Colonic mucosa (tissue), 4 donors: Measurements from ENCODE around the gene GABPB2. TPM values are rescaled to one million over a fixed set of nuclear protein-coding genes. Genes with fewer than 3 reads are reported as not detected.

Experiments
- DNase-seq: peaks from one replicate; pipeline ENCODE4 v3.0.0-alpha.2; 2020
- H3K27ac ChIP-seq: fragments of 200-600 bp; one replicate; pipeline ENCODE4 v1.8.0; 2021
- H3K27me3 ChIP-seq: fragments of 200-600 bp; one replicate; pipeline ENCODE4 v1.8.0; 2021
- H3K36me3 ChIP-seq: fragments of 200-600 bp; one replicate; pipeline ENCODE4 v1.8.0; 2021
- H3K4me1 ChIP-seq: fragments of 200-600 bp; one replicate; pipeline ENCODE4 v1.8.0; 2021; ENCODE audit warnings: mild to moderate bottlenecking
- H3K4me3 ChIP-seq: fragments of 200-600 bp; one replicate; pipeline ENCODE4 v1.8.0; 2021
- H3K9ac ChIP-seq, 2 donors: one replicate each; pipeline ENCODE4 v1.7.0; 2013; ENCODE audit warnings: control low read depth in 2 of 2, low read depth in 2 of 2, low read length in 2 of 2
- H3K9me3 ChIP-seq: fragments of 200-600 bp; one replicate; pipeline ENCODE4 v1.8.0; 2021
- intact Hi-C: fragments of 100-400 bp; cut with DNase I; formaldehyde crosslinking; loops from one replicate; pipeline ENCODE4 v1.14.1; 2022
- total RNA-seq, 2 donors: library from RNA; stranded (reverse); fragmentation: NEBNext Ultra II Directional in 1 of 2; extraction: Animal tissue kit (Norgen Biotek cat#: 25700) in 1 of 2; gene quantifications; one replicate each; pipeline ENCODE4 v1.2.1, GENCODE V29; 2021
- TF ChIP-seq, protein P1 (sequence below): fragments of 200-600 bp; IDR thresholded peaks from one replicate; pipeline ENCODE4 v1.8.0; 2022; ENCODE audit warnings: antibody characterized with exemption, mild to moderate bottlenecking
- donor health status: healthy.
- donor health status: DM: no; HTN: no; CAD: no.
- donor health status: DM: no; HTN: no; CAD: no.

The GABPB2 gene
- total RNA-seq, 2 donors from 2014 or later, result 13.1 to 15.2 TPM

DNA sequence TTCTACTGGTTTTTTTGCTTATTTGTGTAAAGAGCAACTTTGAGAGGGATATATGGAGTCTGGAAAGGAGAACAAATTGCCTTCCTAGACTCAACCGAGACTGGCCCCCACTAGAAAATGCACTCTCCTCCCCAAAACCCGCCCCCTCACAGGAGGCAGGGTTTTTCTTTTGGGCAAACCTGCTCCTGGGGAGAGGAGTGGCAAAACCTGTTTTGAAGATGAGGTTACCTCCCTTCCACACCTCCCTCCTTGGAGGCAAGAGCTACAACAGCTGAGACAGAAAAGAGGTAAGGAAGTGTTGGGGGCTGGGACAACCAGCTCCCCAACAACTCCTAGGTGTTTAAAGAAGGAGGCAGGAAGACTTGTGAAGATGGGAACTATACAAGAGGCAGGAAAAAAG is 34.2 kb upstream of the GABPB2 start, which contains the start of gene BNIPL:
TSS of gene BNIPL (plus strand) at position 231 of the 400 bp plus-strand sequence. CDS start at position 371, 140 bp downstream.
- Histone ChIP-seq H3K36me3 (peaks cover 5% of the 10 kb centered on the region), H3K27me3 (no peaks in the 10 kb centered on the region), H3K4me3 (no peak within 1 kb of the TSS), H3K9me3 (no peaks in the 10 kb centered on the region), H3K4me1 (no peaks in the 10 kb centered on the region), H3K27ac (no peak within 1 kb of the TSS), H3K9ac (no peak within 1 kb of the TSS)
- DNase-seq, result no peak
- TF ChIP-seq, protein P1, sequence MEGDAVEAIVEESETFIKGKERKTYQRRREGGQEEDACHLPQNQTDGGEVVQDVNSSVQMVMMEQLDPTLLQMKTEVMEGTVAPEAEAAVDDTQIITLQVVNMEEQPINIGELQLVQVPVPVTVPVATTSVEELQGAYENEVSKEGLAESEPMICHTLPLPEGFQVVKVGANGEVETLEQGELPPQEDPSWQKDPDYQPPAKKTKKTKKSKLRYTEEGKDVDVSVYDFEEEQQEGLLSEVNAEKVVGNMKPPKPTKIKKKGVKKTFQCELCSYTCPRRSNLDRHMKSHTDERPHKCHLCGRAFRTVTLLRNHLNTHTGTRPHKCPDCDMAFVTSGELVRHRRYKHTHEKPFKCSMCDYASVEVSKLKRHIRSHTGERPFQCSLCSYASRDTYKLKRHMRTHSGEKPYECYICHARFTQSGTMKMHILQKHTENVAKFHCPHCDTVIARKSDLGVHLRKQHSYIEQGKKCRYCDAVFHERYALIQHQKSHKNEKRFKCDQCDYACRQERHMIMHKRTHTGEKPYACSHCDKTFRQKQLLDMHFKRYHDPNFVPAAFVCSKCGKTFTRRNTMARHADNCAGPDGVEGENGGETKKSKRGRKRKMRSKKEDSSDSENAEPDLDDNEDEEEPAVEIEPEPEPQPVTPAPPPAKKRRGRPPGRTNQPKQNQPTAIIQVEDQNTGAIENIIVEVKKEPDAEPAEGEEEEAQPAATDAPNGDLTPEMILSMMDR, result no peak
- intact Hi-C loops, result no loop called here

DNA sequence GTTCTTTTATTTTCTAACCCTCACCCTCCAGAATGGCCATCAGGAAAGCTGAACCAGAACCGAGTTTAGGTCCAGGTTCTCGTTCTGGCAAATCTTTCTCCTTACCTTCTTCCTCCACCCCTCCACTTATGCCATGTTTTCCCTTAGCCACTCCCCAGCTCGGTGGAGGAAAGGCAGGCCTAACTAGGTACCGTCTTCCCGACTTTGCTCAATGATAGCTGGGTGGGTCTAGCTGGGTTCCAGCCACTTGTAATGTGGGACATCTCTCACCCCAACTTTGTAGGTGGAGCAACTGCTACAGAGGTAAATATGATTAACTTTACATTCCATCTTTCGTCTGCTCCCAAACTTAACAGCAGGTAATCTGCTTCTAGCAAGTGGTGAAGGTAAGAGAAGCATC is 33.5 kb upstream of the GABPB2 start:
- Histone ChIP-seq H3K9ac (no peak overlapping the region), H3K27me3 (no peaks in the 10 kb centered on the region), H3K4me3 (no peak overlapping the region), H3K27ac (no peak overlapping the region), H3K9me3 (no peaks in the 10 kb centered on the region), H3K36me3 (peaks cover 5% of the 10 kb centered on the region), H3K4me1 (no peaks in the 10 kb centered on the region)
- TF ChIP-seq, protein P1, result no peak
- no peak for DNase-seq
- intact Hi-C loops, result no loop called here

DNA sequence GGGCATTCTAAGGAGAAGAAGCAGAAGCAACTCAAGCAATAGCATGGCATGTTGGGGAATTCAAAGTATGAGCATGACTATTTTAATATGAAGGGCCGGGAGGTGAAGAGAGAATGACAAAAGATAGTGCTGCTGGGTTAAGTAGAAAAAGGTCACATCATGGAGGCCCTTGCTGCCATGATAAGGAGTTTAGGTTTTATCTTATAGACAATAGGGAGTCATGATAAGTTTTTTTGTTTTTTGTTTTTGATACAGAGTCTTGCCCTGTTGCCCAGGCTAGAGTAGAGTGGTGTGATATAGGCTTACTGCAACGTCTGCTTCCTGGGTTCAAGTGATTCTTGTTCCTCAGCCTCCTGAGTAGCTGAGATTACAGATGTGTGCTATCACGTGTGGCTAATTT is 31.0 kb upstream of the GABPB2 start:
- intact Hi-C loops, result no loop called here
- no peak for DNase-seq
- Histone ChIP-seq H3K4me3 (no peak overlapping the region), H3K27me3 (no peaks in the 10 kb centered on the region), H3K36me3 (peaks cover 2% of the 10 kb centered on the region), H3K27ac (no peak overlapping the region), H3K9me3 (no peaks in the 10 kb centered on the region), H3K9ac (no peak overlapping the region), H3K4me1 (no peaks in the 10 kb centered on the region)
- TF ChIP-seq, protein P1, result no peak

DNA sequence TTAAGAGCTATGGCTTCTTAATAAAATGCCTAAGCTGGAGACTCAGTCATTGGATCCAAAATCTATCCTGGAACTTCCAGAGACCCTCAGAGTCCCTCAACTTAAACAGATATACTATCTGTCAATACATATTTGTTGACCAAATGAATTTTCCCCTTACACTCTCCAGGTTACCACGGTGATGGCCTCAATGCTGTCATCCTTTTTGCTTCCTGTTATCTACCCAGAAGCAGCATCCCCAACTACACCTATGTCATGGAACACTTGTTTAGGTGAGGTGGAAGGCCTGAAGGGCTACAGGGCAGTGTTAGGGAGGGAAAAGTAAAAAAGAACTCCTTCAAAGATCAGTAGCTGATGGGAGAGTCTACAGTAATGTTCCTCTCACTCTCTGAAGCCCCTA is 27.4 kb upstream of the GABPB2 start:
- H3K9ac ChIP-seq, result no peak overlapping the region
- H3K36me3 ChIP-seq, result no peaks in the 10 kb centered on the region
- no peaks in the 10 kb centered on the region for H3K9me3 ChIP-seq
- DNase-seq, result no peak
- intact Hi-C loops, result no loop called here
- H3K27me3 ChIP-seq, result no peaks in the 10 kb centered on the region
- H3K27ac ChIP-seq, result no peak overlapping the region
- TF ChIP-seq, protein P1, result no peak
- H3K4me3 ChIP-seq, result no peak overlapping the region
- H3K4me1 ChIP-seq, result peaks cover 4% of the 10 kb centered on the region

DNA sequence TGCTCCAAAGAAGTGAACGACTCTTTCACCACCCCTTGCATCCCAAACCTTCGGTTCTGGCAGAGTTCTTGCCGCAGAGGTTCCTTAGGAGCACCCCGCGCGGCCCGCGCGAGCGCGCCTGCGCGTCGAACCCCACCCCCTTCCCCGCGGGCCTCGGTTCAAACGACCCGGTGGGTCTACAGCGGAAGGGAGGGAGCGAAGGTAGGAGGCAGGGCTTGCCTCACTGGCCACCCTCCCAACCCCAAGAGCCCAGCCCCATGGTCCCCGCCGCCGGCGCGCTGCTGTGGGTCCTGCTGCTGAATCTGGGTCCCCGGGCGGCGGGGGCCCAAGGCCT is 23.0 kb upstream of the GABPB2 start, which contains the start of gene C1orf56:
TSS of gene C1orf56 (plus strand) at position 161 of the 334 bp plus-strand sequence. CDS start at position 258, 97 bp downstream.
- peak within 1 kb of the TSS; percentile 77 to 79 for H3K9ac ChIP-seq

More for the DNA sequence above, 23.0 kb upstream of the GABPB2 start, which contains the start of gene C1orf56:
- DNase-seq, result peak; percentile 76
- H3K4me1 ChIP-seq, result peaks cover 7% of the 10 kb centered on the region
- TF ChIP-seq, protein P1, result no peak
- H3K9me3 ChIP-seq, result no peaks in the 10 kb centered on the region
- peaks cover 7% of the 10 kb centered on the region for H3K36me3 ChIP-seq
- H3K4me3 ChIP-seq, result peak within 1 kb of the TSS; percentile 62
- H3K27me3 ChIP-seq, result no peaks in the 10 kb centered on the region
- intact Hi-C loops, result no loop called here
- H3K27ac ChIP-seq, result peak within 1 kb of the TSS; percentile 74
